Stomach (tissue), 9 donors: ENCODE measurements around the gene RCL1. TPM values are rescaled to one million over a fixed set of nuclear protein-coding genes. Genes with fewer than 3 reads are reported as not detected.

ENCODE experiments used
- DNase-seq, 2 donors: peaks; one replicate each; pipeline versions ENCODE4 v3.0.0 to v3.0.0-alpha.2; 2013 to 2019
- H3K27ac ChIP-seq, 5 donors: fragments of 200-600 bp in 4 of 5; sonication (generic) in 4 of 5; one replicate each; pipeline ENCODE4 v1.5.1; 2013 to 2019; ENCODE audit warnings: mild to moderate bottlenecking in 1 of 5, moderate library complexity in 1 of 5
- H3K27me3 ChIP-seq, 3 donors: fragments of 200-600 bp; sonication (generic); one replicate each; pipeline ENCODE4 v1.5.1; 2017 to 2019; ENCODE audit warnings: mixed run types in 1 of 3
- H3K36me3 ChIP-seq, 4 donors: fragments of 200-600 bp; sonication (generic); 1 replicate in 3 of 4; 2 replicates in 1 of 4; pipeline ENCODE4 v1.5.1; 2016 to 2019
- H3K4me1 ChIP-seq, 4 donors: fragments of 200-600 bp; sonication (generic); one replicate each; pipeline ENCODE4 v1.5.1; 2016 to 2019
- H3K4me3 ChIP-seq, 4 donors: fragments of 200-600 bp; sonication (generic) in 3 of 4; one replicate each; pipeline ENCODE4 v1.5.1; 2016 to 2019; ENCODE audit warnings: mild to moderate bottlenecking in 1 of 4
- H3K9me3 ChIP-seq, 4 donors: fragments of 200-600 bp; sonication (generic); one replicate each; pipeline ENCODE4 v1.5.1; 2016 to 2019
- CTCF ChIP-seq, 7 experiments: fragments of 450-650 bp in 4 of 7; fragments of 200-600 bp in 3 of 7; sonication (generic) in 3 of 7; IDR thresholded peaks; one replicate each; pipeline ENCODE4 v1.5.1; 2016 to 2019; ENCODE audit warnings: antibody characterized with exemption in 7 of 7, control low read depth in 2 of 7, mild to moderate bottlenecking in 1 of 7
- EP300 ChIP-seq: sonication (generic); formaldehyde crosslinking; IDR thresholded peaks from one replicate; pipeline ENCODE4 v1.6.1; 2017; ENCODE audit warnings: antibody characterized with exemption
- POLR2A ChIP-seq, 4 donors: fragments of 450-650 bp; IDR thresholded peaks; one replicate each; pipeline ENCODE4 v1.6.1; 2016; ENCODE audit warnings: antibody characterized with exemption in 4 of 4, control low read depth in 2 of 4, mild to moderate bottlenecking in 1 of 4, moderate library complexity in 1 of 4
- POLR2AphosphoS5 ChIP-seq, 3 donors: sonication (generic); formaldehyde crosslinking; IDR thresholded peaks; one replicate each; pipeline ENCODE4 v1.6.1; 2016; ENCODE audit warnings: antibody characterized with exemption in 3 of 3
- WGBS, 5 donors: extraction: QIAGEN DNeasy Blood & Tissue Kit in 3 of 5; methylation state at CpG; one replicate each; pipeline versions ENCODE4 v1.1.5 to v1.1.7; 2013 to 2018; 5-methylcytosine and 5-hydroxymethylcytosine counted together
- intact Hi-C: fragments of 100-400 bp; cut with DNase I; formaldehyde crosslinking; loops from one replicate; pipeline ENCODE4 v1.15.1; 2023; ENCODE audit warnings: low total_unique reads
- polyA plus RNA-seq, 3 donors: library from polyadenylated mRNA; stranded (reverse); fragments of 200-250 nt; gene quantifications; one replicate each; pipeline ENCODE4 v1.2.3, GENCODE V29; 2013
- total RNA-seq, 5 donors: library from RNA; depleted of rRNA; stranded (reverse); fragments of >200 nt; gene quantifications; one replicate each; pipeline versions ENCODE4 v1.1.0 to v1.2.3, GENCODE V29; 2014 to 2016
- donor health status: healthy with polysubstance abuse.
- donor health status: Bipolar disorder and iron deficiency.
- donor health status: healthy.

The RCL1 gene
- total and polyA plus RNA-seq, 8 donors: 11.7 to 38.7 (median 14.5) TPM

GRCh38 chr9:4760122-4760521 is 32.6 kb upstream of the RCL1 start:
- H3K27me3 ChIP-seq: no peaks in the 10 kb centered on the region
- H3K36me3 ChIP-seq: no peaks in the 10 kb centered on the region
- intact Hi-C loops: loop anchor here (10.0 kb wide), 2 partner anchors 165 to 225 kb away; partner anchors contain the start of gene JAK2
- H3K27ac ChIP-seq: peak overlapping the region in 1 of 5 donors; percentile 24
- WGBS, 5 donors: 67 to 83% (median 81%) methylated on average over 3 of the region's 3 CpGs
- no peak overlapping the region for H3K4me3 ChIP-seq
- H3K4me1 ChIP-seq: peaks cover 4 to 40% (median 18%) of the 10 kb centered on the region in 4 donors
- TF ChIP-seq CTCF (IDR thresholded peaks at IDR 0.05) (no peak), POLR2AphosphoS5 (IDR thresholded peaks at IDR 0.05) (no peak), EP300 (no peak), POLR2A (IDR thresholded peaks at IDR 0.05) (no peak)
- no peaks in the 10 kb centered on the region for H3K9me3 ChIP-seq
- DNase-seq: peak in 1 of 2 donors; percentile 24

- no peaks in the 10 kb centered on the region for H3K27me3 ChIP-seq
- TF ChIP-seq POLR2AphosphoS5 (IDR thresholded peaks at IDR 0.05) (peak in 2 of 3 donors; percentile 9 to 74), EP300 (no peak), CTCF (IDR thresholded peaks at IDR 0.05) (peak in 5 of 7 experiments; percentile 70 to 85 (median 79)), POLR2A (IDR thresholded peaks at IDR 0.05) (no peak)
- peak overlapping the region in 3 of 5 donors; percentile 47 to 73 (median 61) for H3K27ac ChIP-seq
- H3K4me3 ChIP-seq: peak overlapping the region; percentile 2 to 31 (median 10)
- WGBS, 5 donors: 20 to 29% (median 22%) methylated on average over 22 of the region's 22 CpGs
- peaks cover 4 to 40% (median 18%) of the 10 kb centered on the region in 4 donors for H3K4me1 ChIP-seq
- intact Hi-C loops: loop anchor here (10.0 kb wide), 2 partner anchors 163 to 223 kb away; partner anchors contain the start of gene JAK2
- peak; percentile 88 to 92 for DNase-seq
- no peaks in the 10 kb centered on the region for H3K9me3 ChIP-seq
- H3K36me3 ChIP-seq: no peaks in the 10 kb centered on the region
Observed at GRCh38 chr9:4762108-4762885, 30.4 kb upstream of the RCL1 start.

GRCh38 chr9:4762886-4763541 is 29.7 kb upstream of the RCL1 start:
- Histone ChIP-seq H3K4me3 (peak overlapping the region; percentile 2 to 31 (median 10)), H3K27me3 (no peaks in the 10 kb centered on the region), H3K36me3 (no peaks in the 10 kb centered on the region), H3K4me1 (peaks cover 4 to 40% (median 18%) of the 10 kb centered on the region in 4 donors), H3K9me3 (no peaks in the 10 kb centered on the region), H3K27ac (peak overlapping the region in 3 of 5 donors; percentile 47 to 73 (median 61))
- TF ChIP-seq EP300: no peak
- no peak for TF ChIP-seq POLR2AphosphoS5 (IDR thresholded peaks at IDR 0.05)
- no peak for TF ChIP-seq CTCF (IDR thresholded peaks at IDR 0.05)
- TF ChIP-seq POLR2A (IDR thresholded peaks at IDR 0.05): no peak
- intact Hi-C loops: loop anchor here (10.0 kb wide), 2 partner anchors 162 to 222 kb away; partner anchors contain the start of gene JAK2
- peak in 1 of 2 donors; percentile 53 for DNase-seq
- 36 to 51% (median 43%) methylated on average over 14 of the region's 14 CpGs for WGBS, 5 donors

GRCh38 chr9:4764033-4764432 is 28.7 kb upstream of the RCL1 start:
- 62 to 84% (median 67%) methylated on average over 3 of the region's 3 CpGs for WGBS, 5 donors
- no peaks in the 10 kb centered on the region for H3K9me3 ChIP-seq
- no peaks in the 10 kb centered on the region for H3K27me3 ChIP-seq
- H3K4me1 ChIP-seq: peaks cover 4 to 38% (median 18%) of the 10 kb centered on the region in 4 donors
- intact Hi-C loops: loop anchor here (10.0 kb wide), 2 partner anchors 161 to 221 kb away; partner anchors contain the start of gene JAK2
- H3K4me3 ChIP-seq: no peak overlapping the region
- no peak for DNase-seq
- no peak for TF ChIP-seq POLR2AphosphoS5 (IDR thresholded peaks at IDR 0.05)
- TF ChIP-seq CTCF (IDR thresholded peaks at IDR 0.05): no peak
- no peak for TF ChIP-seq POLR2A (IDR thresholded peaks at IDR 0.05)
- TF ChIP-seq EP300: no peak
- H3K36me3 ChIP-seq: no peaks in the 10 kb centered on the region
- H3K27ac ChIP-seq: peak overlapping the region in 1 of 5 donors; percentile 73
